GM21526 (cell line): ENCODE data around the gene GBA3.

Experiments used
- ATAC-seq: cut with Tn5 transposase; IDR thresholded peaks from one replicate; pipeline ENCODE4 v1.9.1; 2021; ENCODE audit warnings: moderate library complexity; ENCODE audit not compliant: unreplicated experiment, low FRiP score

GBA3 gene

DNA sequence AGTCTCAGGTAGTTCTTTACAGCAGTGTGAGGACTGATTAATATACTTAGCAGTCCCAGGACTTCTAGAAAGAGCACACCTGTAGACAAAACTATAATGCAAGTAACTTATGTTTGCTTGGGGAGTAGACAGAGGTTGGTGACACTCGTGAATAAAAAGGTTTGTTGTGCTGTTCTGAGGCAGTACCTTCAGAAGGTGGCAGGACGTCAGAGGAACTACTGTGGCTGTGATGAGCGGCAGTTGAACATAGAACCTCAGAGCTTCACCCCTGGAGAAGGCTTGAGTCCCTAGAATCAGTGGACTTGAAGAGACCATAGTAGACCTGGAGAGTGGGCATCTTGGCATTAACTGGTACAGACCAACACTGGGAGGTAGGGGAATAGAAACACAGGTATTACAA lies 3.3 kb upstream of the GBA3 start:
- no peak for ATAC-seq

- no peak for ATAC-seq
Observed at GRCh38 chr4:22695029-22695428, 2.3 kb downstream of the GBA3 start.

DNA sequence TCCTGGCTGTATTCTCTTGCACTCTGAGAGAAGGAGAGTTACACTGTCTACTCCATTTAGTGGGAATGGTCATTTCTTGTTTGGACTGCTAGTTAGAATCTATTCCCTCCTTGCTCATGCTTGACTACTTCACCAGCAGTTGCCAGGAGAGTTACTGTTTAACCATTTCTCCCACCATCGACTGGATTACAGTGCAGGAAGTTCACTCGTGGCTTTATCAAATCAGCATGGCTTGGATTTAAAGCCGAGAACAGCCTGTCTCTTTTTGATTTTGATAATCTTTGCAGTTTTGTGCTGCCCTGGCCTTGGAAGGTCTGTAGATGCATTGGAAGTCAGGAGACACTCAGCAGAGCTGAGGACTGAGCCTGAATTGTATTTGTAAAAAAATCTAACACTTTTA lies 3.2 kb downstream of the GBA3 start:
- ATAC-seq = no peak

- no peak for ATAC-seq
Observed at GRCh38 chr4:22703912-22704311, 11.2 kb downstream of the GBA3 start.

GRCh38 chr4:22707390-22707789 lies 14.7 kb downstream of the GBA3 start:
- ATAC-seq = no peak

- ATAC-seq = no peak
Observed at GRCh38 chr4:22708961-22709360, 16.2 kb downstream of the GBA3 start.

DNA sequence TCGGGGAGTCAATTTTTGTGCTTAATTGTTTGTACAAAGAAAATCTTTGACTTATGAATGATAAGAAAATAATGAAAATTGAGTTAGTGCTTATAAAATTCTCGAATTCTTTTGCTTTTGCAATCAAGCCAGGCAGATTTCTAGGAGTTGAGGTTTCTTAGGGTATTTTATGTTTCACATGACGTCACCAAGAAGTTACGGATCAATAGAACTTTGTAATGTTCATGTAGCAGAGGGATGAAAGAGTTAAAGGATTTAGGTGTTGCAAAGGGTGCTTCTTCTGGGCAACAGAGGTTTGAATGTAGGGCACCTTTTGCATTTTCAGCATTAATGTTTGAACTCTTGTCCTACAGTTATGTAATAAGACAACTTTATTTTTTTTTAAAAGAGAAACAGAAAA lies 19.4 kb downstream of the GBA3 start:
- ATAC-seq = no peak

DNA sequence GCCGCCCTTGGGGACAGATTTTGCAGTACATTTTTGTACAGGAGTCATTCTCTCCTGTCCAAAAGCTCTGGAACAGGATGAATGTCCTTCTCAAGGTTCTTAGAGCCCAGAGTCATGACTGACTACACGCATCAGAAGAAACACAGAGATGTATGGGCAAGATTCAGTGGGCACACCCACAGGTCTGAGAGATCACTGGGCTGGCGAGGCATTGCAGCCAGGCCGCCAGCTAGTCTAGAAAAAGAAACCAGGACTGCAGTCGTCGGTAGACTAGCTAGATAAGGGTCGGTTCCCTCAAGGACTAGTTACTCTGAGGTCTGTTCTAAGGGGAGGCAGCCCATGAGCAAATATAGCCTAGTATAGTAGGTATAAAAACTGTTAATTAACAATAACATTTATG lies 19.8 kb downstream of the GBA3 start:
- no peak for ATAC-seq

DNA sequence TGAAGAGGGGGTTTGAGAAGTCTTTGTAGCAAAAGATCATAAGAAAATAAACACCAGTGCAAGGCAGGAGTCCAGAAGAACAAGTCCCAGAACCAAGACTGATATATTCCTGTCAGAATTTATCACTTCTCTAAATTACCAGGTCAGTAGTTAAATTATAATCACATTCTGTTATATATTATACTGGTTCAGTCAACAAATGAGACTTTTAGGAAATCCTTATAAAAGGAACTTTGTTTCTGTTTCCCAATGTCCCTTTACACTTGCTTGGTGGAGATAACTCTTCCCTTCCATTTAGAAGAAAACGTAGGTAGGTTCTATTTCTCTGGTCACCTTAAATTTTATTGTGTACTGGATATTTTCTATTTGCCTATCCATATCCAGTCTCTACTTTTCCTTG lies 21.1 kb downstream of the GBA3 start:
- no peak for ATAC-seq

GRCh38 chr4:22719218-22719617 lies 26.5 kb downstream of the GBA3 start:
- no peak for ATAC-seq

DNA sequence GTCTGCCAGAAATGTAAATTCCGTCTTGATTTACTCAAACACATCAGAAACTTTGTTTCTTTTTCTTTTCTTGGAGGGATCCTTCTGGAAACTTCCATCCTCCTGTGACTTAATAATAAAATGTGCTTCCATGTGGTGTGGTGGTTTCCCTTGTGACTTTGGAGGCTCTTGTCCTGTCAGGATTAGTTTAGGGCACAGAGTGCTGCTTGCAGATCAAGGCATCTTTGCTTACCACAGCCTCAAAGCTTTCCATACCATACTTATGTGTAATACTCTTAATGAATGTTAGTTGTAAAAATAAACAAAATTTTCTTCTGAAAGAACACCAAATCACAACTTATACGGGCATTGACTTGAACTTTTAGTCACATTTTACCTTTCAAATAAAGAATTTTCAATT lies 27.4 kb downstream of the GBA3 start:
- ATAC-seq = no peak

GRCh38 chr4:22721204-22721603 lies 28.5 kb downstream of the GBA3 start:
- ATAC-seq = no peak

- no peak for ATAC-seq
Observed at GRCh38 chr4:22730021-22730420, 37.3 kb downstream of the GBA3 start.

GRCh38 chr4:22733816-22734215 lies 41.1 kb downstream of the GBA3 start:
- no peak for ATAC-seq

DNA sequence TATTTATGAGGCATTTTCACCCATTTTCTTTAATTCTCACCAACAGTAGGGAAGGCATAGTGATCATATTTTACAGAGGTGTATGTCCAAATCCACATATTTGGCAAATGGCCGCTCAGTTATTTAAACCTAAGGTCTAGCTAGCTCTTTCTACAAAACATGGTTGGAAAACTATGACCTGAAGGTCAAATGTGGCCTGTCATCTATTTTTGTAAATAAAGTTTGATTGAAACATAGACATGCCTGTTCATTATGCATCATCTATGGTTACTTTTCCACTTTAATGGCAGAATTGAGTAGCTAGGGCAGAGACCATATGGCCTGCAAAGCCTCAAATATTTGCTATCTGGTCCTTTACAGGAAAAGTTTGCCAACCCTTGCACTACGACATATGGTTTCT lies 44.2 kb downstream of the GBA3 start:
- ATAC-seq = no peak

DNA sequence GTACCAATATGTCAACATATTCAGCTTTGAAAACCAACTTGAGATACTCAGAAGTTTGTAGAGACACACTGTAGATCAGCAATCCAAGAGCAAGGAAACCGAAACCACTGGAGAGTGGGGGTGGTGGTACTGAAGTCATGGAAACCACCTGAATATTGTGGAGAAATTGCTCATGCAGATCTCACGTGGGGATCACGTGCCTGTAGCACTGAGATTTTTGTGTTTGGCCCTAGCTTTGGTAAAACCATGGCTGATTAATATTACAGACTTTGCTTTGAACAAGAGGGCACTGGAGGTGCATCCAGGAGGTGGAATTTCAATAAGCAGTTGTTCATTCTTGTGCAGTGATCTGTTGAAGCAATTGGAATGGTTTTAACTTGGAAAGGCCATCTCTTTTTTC lies 47.2 kb downstream of the GBA3 start:
- ATAC-seq = no peak

GRCh38 chr4:22741744-22742143 lies 49.0 kb downstream of the GBA3 start:
- ATAC-seq = no peak

DNA sequence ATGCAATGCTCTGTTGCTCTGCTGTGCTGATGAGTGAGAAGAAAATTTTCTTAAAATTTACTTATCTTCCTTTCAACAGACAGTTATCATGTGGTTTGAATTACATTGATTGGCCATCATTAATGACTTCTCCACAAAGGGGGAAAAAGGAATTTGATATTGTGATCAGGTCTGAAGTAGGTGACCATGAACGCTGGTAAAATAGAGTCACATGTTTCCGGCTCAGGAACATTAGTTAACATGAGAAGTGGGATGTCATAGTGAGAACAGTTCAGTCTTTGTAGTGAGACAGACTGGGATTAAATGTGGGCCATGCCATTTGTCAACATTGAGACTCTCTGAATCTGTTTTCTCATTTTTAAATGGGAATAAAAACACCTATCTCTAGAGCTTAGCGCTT lies 50.6 kb downstream of the GBA3 start:
- no peak for ATAC-seq

- ATAC-seq = no peak
Observed at GRCh38 chr4:22744478-22745062, 51.8 kb downstream of the GBA3 start.

DNA sequence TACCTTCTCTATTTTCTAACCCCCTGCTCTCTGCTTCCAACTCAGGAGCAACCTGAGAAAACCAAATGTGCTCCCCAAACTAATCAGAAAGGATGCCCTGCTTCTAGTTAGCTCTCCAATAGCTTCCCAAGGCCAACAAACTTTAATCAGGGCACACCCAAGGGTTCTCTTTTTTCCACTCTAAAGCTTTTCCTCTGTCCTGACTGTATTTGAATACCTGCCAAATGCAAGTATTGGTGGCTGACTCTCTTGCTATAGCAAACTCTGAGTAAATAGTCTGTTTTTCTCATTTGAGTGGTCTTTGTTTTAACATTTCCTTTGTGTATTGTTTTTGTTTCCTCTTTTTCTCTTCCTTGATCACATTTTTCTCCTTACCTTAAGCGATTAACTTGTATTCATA lies 52.5 kb downstream of the GBA3 start:
- no peak for ATAC-seq

- ATAC-seq = no peak
Observed at GRCh38 chr4:22754116-22754515, 61.4 kb downstream of the GBA3 start.

DNA sequence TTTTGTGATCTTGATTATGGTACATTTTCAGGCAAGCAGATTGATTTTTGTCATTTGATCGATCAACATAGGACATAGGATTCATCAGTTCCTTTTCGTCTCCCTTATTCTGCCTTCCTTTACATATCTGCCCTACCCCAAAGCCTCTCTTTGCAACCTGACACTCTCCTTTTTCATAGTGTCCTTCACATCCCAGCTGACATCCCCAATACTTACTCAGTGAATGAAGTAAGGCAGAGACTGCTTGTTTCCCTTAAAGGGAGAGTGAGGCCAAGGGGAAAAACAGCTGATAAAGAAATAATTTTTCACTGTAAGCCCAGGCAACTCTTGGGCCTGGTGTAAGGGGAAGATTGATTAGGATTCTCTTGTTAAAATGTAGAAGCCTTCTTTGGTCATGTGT lies 69.8 kb downstream of the GBA3 start:
- no peak for ATAC-seq

- no peak for ATAC-seq
Observed at GRCh38 chr4:22764183-22764582, 71.4 kb downstream of the GBA3 start.
